ENCODE results near the gene GPR4.
"Not testable (repeated sequence)": the region's sequence is repeated elsewhere in the genome, so short reads cannot be mapped to it uniquely, and the experiment has no call there.

The GPR4 gene

GRCh38 chr19:45601524-45602374 is at the start of gene GPR4:
TSS of gene GPR4 (minus strand) at chr19:45602212. CDS start at chr19:45591866, 10,346 bp downstream.
- DNase-seq: no peak

GRCh38 chr19:45650722-45651121 is 48.7 kb upstream of the GPR4 start:
- DNase-seq: no peak

GRCh38 chr19:45646345-45646698 is 44.3 kb upstream of the GPR4 start:
- DNase-seq: no peak

GRCh38 chr19:45645631-45646344 is 43.8 kb upstream of the GPR4 start:
- DNase-seq: no peak

- no peak for DNase-seq
Measured at GRCh38 chr19:45645068-45645630, 43.1 kb upstream of the GPR4 start.

- no peak for DNase-seq
Measured at GRCh38 chr19:45643927-45644771, 42.1 kb upstream of the GPR4 start.

GRCh38 chr19:45643024-45643926 is 41.3 kb upstream of the GPR4 start:
- peak; percentile 81 for DNase-seq

- peak; percentile 68 for DNase-seq
Measured at GRCh38 chr19:45641274-45642105, 39.5 kb upstream of the GPR4 start.

- no peak for DNase-seq
Measured at GRCh38 chr19:45640849-45641273, 38.8 kb upstream of the GPR4 start.

- peak; percentile 54 for DNase-seq
Measured at GRCh38 chr19:45638930-45639729, 37.1 kb upstream of the GPR4 start, which contains the start of gene EML2. TSS of gene EML2 (minus strand) at chr19:45639397. CDS start at chr19:45639376, 21 bp downstream.

GRCh38 chr19:45637890-45638667 is 36.1 kb upstream of the GPR4 start:
- no peak for DNase-seq

GRCh38 chr19:45636902-45637301 is 34.9 kb upstream of the GPR4 start:
- DNase-seq: no peak

GRCh38 chr19:45636275-45636674 is 34.3 kb upstream of the GPR4 start:
- DNase-seq: no peak

- peak; percentile 91 for DNase-seq
Measured at GRCh38 chr19:45632468-45633196, 30.6 kb upstream of the GPR4 start.

GRCh38 chr19:45630463-45630862 is 28.5 kb upstream of the GPR4 start:
- no peak for DNase-seq

- DNase-seq: no peak
Measured at GRCh38 chr19:45629704-45630103, 27.7 kb upstream of the GPR4 start.

GRCh38 chr19:45628219-45628618 is 26.2 kb upstream of the GPR4 start:
- not testable (repeated sequence) for DNase-seq

GRCh38 chr19:45623984-45624383 is 22.0 kb upstream of the GPR4 start:
- DNase-seq: no peak

Measured in 8988T (cell line).